Smooth muscle cell (in vitro differentiated cells): ENCODE measurements around the gene DPEP2NB. TPM values are rescaled to one million over a fixed set of nuclear protein-coding genes. Genes with fewer than 3 reads are reported as not detected.
"Not testable (repeated sequence)": the region's sequence is repeated elsewhere in the genome, so short reads cannot be mapped to it uniquely, and the experiment has no call there.

ENCODE experiments used
- DNase-seq: peaks from one replicate; lab custom pipeline; 2025; ENCODE audit not compliant: unreplicated experiment; lab: John Stamatoyannopoulos, UW
- H2AFZ ChIP-seq: fragments of 200-600 bp; sonication (generic); 2 replicates; pipeline ENCODE4 v1.6.0; 2016; ENCODE audit warnings: antibody characterized with exemption, low read depth, mild to moderate bottlenecking
- H3F3A ChIP-seq: fragments of 200-600 bp; sonication (generic); 2 replicates; pipeline ENCODE4 v1.6.0; 2017; ENCODE audit warnings: antibody characterized with exemption, low read depth
- H3K27ac ChIP-seq: fragments of 200-600 bp; sonication (generic); 2 replicates; pipeline ENCODE4 v1.5.1; 2016; ENCODE audit warnings: low read depth, mild to moderate bottlenecking
- H3K27me3 ChIP-seq: fragments of 200-600 bp; sonication (generic); 2 replicates; pipeline ENCODE4 v1.6.1; 2016; ENCODE audit warnings: low read depth, mild to moderate bottlenecking
- H3K36me3 ChIP-seq: fragments of 200-600 bp; sonication (generic); 2 replicates; pipeline ENCODE4 v1.5.1; 2016; ENCODE audit warnings: low read depth
- H3K4me1 ChIP-seq: fragments of 200-600 bp; sonication (generic); 2 replicates; pipeline ENCODE4 v1.5.1; 2016; ENCODE audit warnings: low read depth
- H3K4me2 ChIP-seq: fragments of 200-600 bp; sonication (generic); 2 replicates; pipeline ENCODE4 v1.6.0; 2016; ENCODE audit warnings: mild to moderate bottlenecking
- H3K4me3 ChIP-seq: fragments of 200-600 bp; sonication (generic); 2 replicates; pipeline ENCODE4 v1.5.1; 2016; ENCODE audit warnings: mild to moderate bottlenecking
- H3K79me2 ChIP-seq: fragments of 200-600 bp; sonication (generic); 2 replicates; pipeline ENCODE4 v1.6.0; 2016; ENCODE audit warnings: low read depth, mild to moderate bottlenecking
- H3K9ac ChIP-seq: fragments of 200-600 bp; sonication (generic); 2 replicates; pipeline ENCODE4 v1.6.0; 2016; ENCODE audit warnings: low read depth
- H3K9me3 ChIP-seq: fragments of 200-600 bp; sonication (generic); replicated peaks from 2 replicates; pipeline ENCODE4 v1.5.1; 2016; ENCODE audit warnings: low read depth
- H4K20me1 ChIP-seq: fragments of 200-600 bp; sonication (generic); 2 replicates; pipeline ENCODE4 v1.6.0; 2016; ENCODE audit warnings: low read depth
- CTCF ChIP-seq: fragments of 200-600 bp; sonication (generic); IDR thresholded peaks from 2 replicates; pipeline ENCODE4 v1.5.1; 2017; ENCODE audit warnings: borderline replicate concordance, mild to moderate bottlenecking, antibody characterized with exemption; ENCODE audit not compliant: insufficient read depth, poor library complexity, severe bottlenecking
- WGBS: methylation state at CpG from one replicate; pipeline ENCODE4 v1.1.7; 2016; ENCODE audit warnings: low lambda C conversion rate; 5-methylcytosine and 5-hydroxymethylcytosine counted together
- polyA plus RNA-seq: library from polyadenylated mRNA; unstranded; fragments of >200 nt; fragmentation: Nextera tagmentation; extraction: Ambion mirVana; gene quantifications from 2 replicates; pipeline ENCODE4 v1.2.1, GENCODE V29; 2016
- total RNA-seq: library from RNA; depleted of rRNA; stranded (reverse); fragments of >200 nt; gene quantifications from 2 replicates; pipeline ENCODE4 v1.2.3, GENCODE V29; 2014

DPEP2NB gene
- total and polyA plus RNA-seq, 2 experiments from 2014 or later: not detected

GRCh38 chr16:68037841-68038597 is 22.3 kb upstream of the DPEP2NB start:
- no peaks in the 10 kb centered on the region for H3K9me3 ChIP-seq
- H3K4me1 ChIP-seq: no peaks in the 10 kb centered on the region
- no peak overlapping the region for H3K4me3 ChIP-seq
- no peak for TF ChIP-seq CTCF
- H3K36me3 ChIP-seq: no peaks in the 10 kb centered on the region
- H3K9ac ChIP-seq: no peak overlapping the region
- H3K79me2 ChIP-seq: no peaks in the 10 kb centered on the region
- H3K27ac ChIP-seq: no peak overlapping the region
- H4K20me1 ChIP-seq: no peaks in the 10 kb centered on the region
- no peak overlapping the region for H2AFZ ChIP-seq
- H3F3A ChIP-seq: no peaks in the 10 kb centered on the region
- 98% methylated on average over 9 of the region's 9 CpGs for WGBS
- no peak overlapping the region for H3K4me2 ChIP-seq
- no peaks in the 10 kb centered on the region for H3K27me3 ChIP-seq
- DNase-seq: no peak

- H3K27me3 ChIP-seq: no peaks in the 10 kb centered on the region
- no peak for DNase-seq
- H3K9me3 ChIP-seq: no peaks in the 10 kb centered on the region
- no peak overlapping the region for H3K27ac ChIP-seq
- H3K4me1 ChIP-seq: no peaks in the 10 kb centered on the region
- TF ChIP-seq CTCF: no peak
- no peak overlapping the region for H3K4me3 ChIP-seq
- 100% methylated on average over 2 of the region's 2 CpGs for WGBS
- H3K36me3 ChIP-seq: no peaks in the 10 kb centered on the region
- H3F3A ChIP-seq: no peaks in the 10 kb centered on the region
- no peak overlapping the region for H3K4me2 ChIP-seq
- peaks cover 8% of the 10 kb centered on the region for H4K20me1 ChIP-seq
- no peaks in the 10 kb centered on the region for H3K79me2 ChIP-seq
- no peak overlapping the region for H3K9ac ChIP-seq
- no peak overlapping the region for H2AFZ ChIP-seq
These were observed 19.5 kb upstream of the DPEP2NB start for GRCh38 chr16:68035227-68035626.

- Histone ChIP-seq H4K20me1 (peaks cover 9% of the 10 kb centered on the region), H3K4me3 (no peak overlapping the region), H3K9me3 (no peaks in the 10 kb centered on the region), H3K79me2 (no peaks in the 10 kb centered on the region), H3K27ac (no peak overlapping the region), H3K9ac (no peak overlapping the region), H3K36me3 (no peaks in the 10 kb centered on the region), H3K4me2 (no peak overlapping the region), H3K4me1 (no peaks in the 10 kb centered on the region), H3F3A (no peaks in the 10 kb centered on the region), H2AFZ (no peak overlapping the region), H3K27me3 (no peaks in the 10 kb centered on the region)
- no peak for DNase-seq
- no peak for TF ChIP-seq CTCF
- 100% methylated on average over 2 of the region's 2 CpGs for WGBS
These were observed 17.4 kb upstream of the DPEP2NB start for GRCh38 chr16:68033101-68033500.

- Histone ChIP-seq H3K36me3 (no peaks in the 10 kb centered on the region), H4K20me1 (peaks cover 9% of the 10 kb centered on the region), H3K4me3 (no peak overlapping the region), H3K27me3 (no peaks in the 10 kb centered on the region), H3F3A (no peaks in the 10 kb centered on the region), H2AFZ (no peak overlapping the region), H3K4me1 (no peaks in the 10 kb centered on the region), H3K27ac (no peak overlapping the region), H3K9me3 (no peaks in the 10 kb centered on the region), H3K79me2 (no peaks in the 10 kb centered on the region), H3K4me2 (no peak overlapping the region), H3K9ac (no peak overlapping the region)
- no peak for DNase-seq
- TF ChIP-seq CTCF: no peak
- WGBS: 94% methylated on average over 2 of the region's 2 CpGs
These were observed 16.2 kb upstream of the DPEP2NB start for GRCh38 chr16:68031951-68032350.

- H2AFZ ChIP-seq, H3K9ac ChIP-seq, H3F3A ChIP-seq, H3K27me3 ChIP-seq, H3K4me1 ChIP-seq, DNase-seq, H4K20me1 ChIP-seq, H3K4me3 ChIP-seq, H3K27ac ChIP-seq, H3K36me3 ChIP-seq, H3K4me2 ChIP-seq, H3K79me2 ChIP-seq, H3K9me3 ChIP-seq: not testable (repeated sequence)
- 53% methylated on average over 6 of the region's 6 CpGs for WGBS
These were observed 14.4 kb upstream of the DPEP2NB start for GRCh38 chr16:68030108-68030507.
